ENCODE data around the gene UBE2E3. TPM values are rescaled to one million over a fixed set of nuclear protein-coding genes. Genes with fewer than 3 reads are reported as not detected.

Gene UBE2E3
- total and polyA plus RNA-seq, 2 donors from 2014 or later = 78.7 to 86.9 TPM

DNA sequence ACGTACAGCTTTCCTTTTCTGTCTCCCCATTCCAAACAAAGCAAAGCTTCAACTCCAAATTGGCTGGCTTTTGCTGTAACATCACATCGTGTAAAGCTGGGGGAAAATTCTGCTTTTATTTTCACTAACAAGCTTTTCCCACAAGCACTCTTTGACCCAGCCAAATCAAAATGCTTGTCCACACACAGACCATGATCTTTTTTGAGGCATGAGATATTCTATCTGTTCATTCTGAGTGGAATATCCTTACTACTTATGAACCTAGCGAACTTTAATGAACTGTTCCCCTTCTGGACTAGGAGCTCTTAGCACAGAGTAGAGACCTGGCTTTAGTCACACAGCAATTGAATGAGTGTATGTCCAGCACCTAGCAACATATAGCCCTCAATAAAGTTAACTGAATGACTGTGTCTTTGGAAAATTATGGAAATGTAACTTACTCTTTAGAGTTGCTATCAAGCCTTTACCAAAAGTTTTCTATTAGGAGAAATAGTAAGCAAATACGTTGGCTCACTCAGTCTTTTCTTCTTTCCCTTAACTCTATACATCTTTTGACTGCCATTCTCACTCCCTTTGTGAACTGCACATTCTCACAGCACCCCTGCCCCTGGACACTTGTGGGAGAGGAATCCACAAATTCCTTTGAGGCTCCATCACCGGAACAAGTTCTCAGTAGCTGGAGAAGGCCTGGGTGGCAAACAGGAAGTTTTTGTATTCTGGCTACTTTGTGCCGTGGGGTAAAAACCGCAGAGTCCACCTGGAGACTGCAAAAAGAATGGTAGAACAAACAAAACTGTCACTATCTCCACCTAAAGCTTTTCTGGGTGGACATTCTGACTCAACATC is 1.3 kb upstream of the UBE2E3 start:
- intact Hi-C loops (cut with DNase I) = no loop called here
- peak overlapping the region in 1 of 2 donors; percentile 83 for H3K27ac ChIP-seq (ENCODE audit: low read depth in 2 of 2, low read length in 2 of 2)
- H3K4me1 ChIP-seq (ENCODE audit: control insufficient read depth in 2 of 3, insufficient read depth in 2 of 3, low read depth in 1 of 3, low read length in 3 of 3) = peaks cover 3 to 8% (median 5%) of the 10 kb centered on the region in 3 donors
- H3K9ac ChIP-seq (ENCODE audit: low read length in 3 of 3) = peak overlapping the region in 1 of 3 donors; percentile 47
- FAIRE-seq (no peak), DNase-seq (peak in 4 of 5 donors; percentile 28 to 61 (median 56))
- no peaks in the 10 kb centered on the region for H3K36me3 ChIP-seq (ENCODE audit: control insufficient read depth in 2 of 3, insufficient read depth in 3 of 3, low read length in 3 of 3)
- H3K27me3 ChIP-seq (ENCODE audit: control insufficient read depth, insufficient read depth, low read length) = no peaks in the 10 kb centered on the region
- H3K9me3 ChIP-seq (ENCODE audit: control insufficient read depth in 2 of 3, insufficient read depth in 1 of 3, low read length in 3 of 3) = no peaks in the 10 kb centered on the region
- TF ChIP-seq, protein P1, sequence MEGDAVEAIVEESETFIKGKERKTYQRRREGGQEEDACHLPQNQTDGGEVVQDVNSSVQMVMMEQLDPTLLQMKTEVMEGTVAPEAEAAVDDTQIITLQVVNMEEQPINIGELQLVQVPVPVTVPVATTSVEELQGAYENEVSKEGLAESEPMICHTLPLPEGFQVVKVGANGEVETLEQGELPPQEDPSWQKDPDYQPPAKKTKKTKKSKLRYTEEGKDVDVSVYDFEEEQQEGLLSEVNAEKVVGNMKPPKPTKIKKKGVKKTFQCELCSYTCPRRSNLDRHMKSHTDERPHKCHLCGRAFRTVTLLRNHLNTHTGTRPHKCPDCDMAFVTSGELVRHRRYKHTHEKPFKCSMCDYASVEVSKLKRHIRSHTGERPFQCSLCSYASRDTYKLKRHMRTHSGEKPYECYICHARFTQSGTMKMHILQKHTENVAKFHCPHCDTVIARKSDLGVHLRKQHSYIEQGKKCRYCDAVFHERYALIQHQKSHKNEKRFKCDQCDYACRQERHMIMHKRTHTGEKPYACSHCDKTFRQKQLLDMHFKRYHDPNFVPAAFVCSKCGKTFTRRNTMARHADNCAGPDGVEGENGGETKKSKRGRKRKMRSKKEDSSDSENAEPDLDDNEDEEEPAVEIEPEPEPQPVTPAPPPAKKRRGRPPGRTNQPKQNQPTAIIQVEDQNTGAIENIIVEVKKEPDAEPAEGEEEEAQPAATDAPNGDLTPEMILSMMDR (IDR thresholded peaks at IDR 0.05; ENCODE audit: borderline replicate concordance, extremely low read depth, insufficient read depth) = no peak
- peak overlapping the region in 1 of 3 donors; percentile 63 for H3K4me3 ChIP-seq (ENCODE audit: low read length in 3 of 3)

DNA sequence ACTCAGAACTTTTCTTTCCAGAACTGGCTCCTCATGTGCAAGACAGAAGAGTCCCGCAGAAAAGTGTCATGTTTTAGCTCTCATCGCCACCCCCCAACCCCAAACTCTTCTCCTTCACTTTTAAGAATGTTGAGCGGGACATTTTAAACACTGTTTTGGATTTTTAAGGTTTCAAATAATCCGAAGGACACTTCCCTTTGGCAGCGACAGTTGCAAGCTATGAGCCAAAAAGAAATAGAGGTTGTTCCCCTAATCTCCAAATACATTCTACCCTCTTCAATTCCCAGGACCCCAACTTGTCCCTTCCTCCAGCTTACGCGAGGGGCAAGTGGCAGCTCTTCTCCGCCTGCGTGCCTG is 678 bp upstream of the UBE2E3 start:
- intact Hi-C loops (cut with DNase I) = no loop called here
- Histone ChIP-seq H3K4me1 (ENCODE audit: control insufficient read depth in 2 of 3, insufficient read depth in 2 of 3, low read depth in 1 of 3, low read length in 3 of 3) (peaks cover 3 to 8% (median 8%) of the 10 kb centered on the region in 3 donors), H3K4me3 (ENCODE audit: low read length in 3 of 3) (peak overlapping the region; percentile 54 to 63 (median 57)), H3K9ac (ENCODE audit: low read length in 3 of 3) (peak overlapping the region in 1 of 3 donors; percentile 47), H3K27me3 (ENCODE audit: control insufficient read depth, insufficient read depth, low read length) (no peaks in the 10 kb centered on the region), H3K36me3 (ENCODE audit: control insufficient read depth in 2 of 3, insufficient read depth in 3 of 3, low read length in 3 of 3) (no peaks in the 10 kb centered on the region), H3K9me3 (ENCODE audit: control insufficient read depth in 2 of 3, insufficient read depth in 1 of 3, low read length in 3 of 3) (no peaks in the 10 kb centered on the region), H3K27ac (ENCODE audit: low read depth in 2 of 2, low read length in 2 of 2) (peak overlapping the region; percentile 83 to 84)
- FAIRE-seq = no peak
- peak in 1 of 5 donors; percentile 59 for DNase-seq
- TF ChIP-seq, protein P1 (IDR thresholded peaks at IDR 0.05; ENCODE audit: borderline replicate concordance, extremely low read depth, insufficient read depth) = no peak

DNA sequence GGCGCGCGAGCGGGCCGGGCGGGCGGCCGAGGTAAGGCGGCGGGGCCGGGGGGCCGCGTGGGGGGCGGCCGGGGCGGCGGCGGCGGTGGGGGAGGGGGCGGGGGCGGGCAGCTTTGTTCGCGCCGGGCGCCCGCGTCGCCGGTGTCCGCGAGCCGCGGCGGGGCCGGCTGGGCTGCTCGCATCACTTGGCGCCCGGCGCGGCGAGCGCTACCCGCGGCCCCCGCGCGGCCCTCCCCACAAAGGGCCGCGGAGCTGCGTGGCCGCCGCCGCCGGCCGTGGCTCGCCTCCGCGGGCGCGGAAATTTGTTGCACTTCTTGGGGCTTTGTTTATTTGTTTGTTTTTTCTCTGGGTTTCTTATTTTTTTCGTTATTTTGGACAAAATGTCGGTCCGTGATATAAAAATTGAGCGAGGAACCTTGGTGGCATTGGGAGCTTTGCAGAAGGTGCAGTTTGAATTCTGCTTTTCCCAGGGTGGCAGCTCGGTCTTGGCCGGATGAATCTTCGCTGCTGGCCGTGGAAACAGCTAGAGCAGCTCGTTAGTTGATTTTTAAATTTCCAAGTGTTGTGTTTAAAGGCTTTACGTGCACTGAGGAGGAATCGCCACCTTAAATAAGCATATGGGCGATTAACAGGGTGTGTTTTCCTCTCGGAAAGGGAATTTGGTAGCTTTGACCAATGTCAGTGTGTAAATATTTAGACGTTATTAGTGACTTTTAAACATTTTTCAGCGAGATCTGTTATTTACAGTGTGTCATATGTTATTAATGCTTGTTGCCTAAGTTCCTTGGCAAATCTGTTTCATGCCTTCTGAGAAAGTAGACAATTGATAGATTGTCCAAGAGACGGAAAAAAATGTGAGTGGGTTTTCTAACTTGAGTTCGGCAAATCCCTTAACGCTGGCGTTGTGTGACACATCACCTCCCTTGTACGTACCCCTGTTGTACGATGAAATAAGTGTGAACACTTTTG is 822 bp downstream of the UBE2E3 start:
- Histone ChIP-seq H3K9ac (ENCODE audit: low read length in 3 of 3) (peak overlapping the region; percentile 37 to 90 (median 77)), H3K36me3 (ENCODE audit: control insufficient read depth in 2 of 3, insufficient read depth in 3 of 3, low read length in 3 of 3) (no peaks in the 10 kb centered on the region), H3K27me3 (ENCODE audit: control insufficient read depth, insufficient read depth, low read length) (no peaks in the 10 kb centered on the region), H3K9me3 (ENCODE audit: control insufficient read depth in 2 of 3, insufficient read depth in 1 of 3, low read length in 3 of 3) (no peaks in the 10 kb centered on the region), H3K4me1 (ENCODE audit: control insufficient read depth in 2 of 3, insufficient read depth in 2 of 3, low read depth in 1 of 3, low read length in 3 of 3) (peaks cover 8% of the 10 kb centered on the region in 3 donors), H3K27ac (ENCODE audit: low read depth in 2 of 2, low read length in 2 of 2) (no peak overlapping the region), H3K4me3 (ENCODE audit: low read length in 3 of 3) (peak overlapping the region; percentile 72 to 87 (median 74))
- FAIRE-seq (no peak), DNase-seq (peak; percentile 44 to 67 (median 58))
- TF ChIP-seq, protein P1 (IDR thresholded peaks at IDR 0.05; ENCODE audit: borderline replicate concordance, extremely low read depth, insufficient read depth) = no peak
- intact Hi-C loops (cut with DNase I) = no loop called here
